ENCODE results near the gene PDS5B.

The PDS5B gene

DNA sequence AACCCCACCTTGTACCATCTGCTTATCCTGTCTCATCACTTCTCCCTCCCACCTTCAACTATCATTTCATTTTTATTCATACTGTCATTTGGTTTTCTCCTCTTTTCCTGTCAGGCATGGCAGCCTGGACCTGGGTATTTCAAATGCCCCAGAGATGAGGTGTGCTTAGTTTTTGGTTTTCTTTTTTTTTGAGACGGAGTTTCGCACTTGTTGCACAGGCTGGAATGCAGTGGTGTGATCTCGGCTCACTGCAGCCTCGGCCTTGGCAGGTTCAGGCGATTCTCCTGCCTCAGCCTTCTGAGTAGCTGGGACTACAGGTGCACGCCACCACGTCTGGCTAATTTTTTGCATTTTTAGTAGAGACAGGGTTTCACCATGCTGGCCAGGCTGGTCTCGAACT, 5.8 kb downstream of the PDS5B start:
- DNase-seq = no peak

DNA sequence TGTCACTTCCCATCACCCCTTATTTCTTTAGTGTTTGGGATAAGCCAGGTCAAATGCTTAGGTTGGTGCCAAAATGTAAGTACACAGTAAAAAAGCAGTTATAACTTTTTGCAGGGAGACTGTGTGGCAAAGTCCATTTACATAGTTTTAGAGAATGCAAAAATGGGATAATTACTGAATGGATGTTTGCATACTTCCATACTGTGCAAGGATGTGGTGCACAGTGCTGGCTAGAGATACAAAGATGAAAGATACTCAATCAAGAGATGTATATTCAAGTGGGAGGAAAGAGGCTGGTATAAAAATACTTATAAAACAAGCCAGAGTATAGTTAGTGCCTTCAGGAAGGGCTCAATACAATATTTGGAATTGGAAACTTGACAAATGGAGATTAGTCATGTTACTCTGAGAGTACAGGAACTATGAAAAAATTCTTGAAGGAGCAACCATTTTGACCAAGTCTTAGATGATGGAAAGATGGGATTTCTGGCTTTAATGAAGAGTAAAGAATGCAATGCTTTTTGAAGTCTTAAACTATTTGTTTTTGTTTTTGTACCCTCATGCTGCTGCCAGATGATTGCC, 8.0 kb downstream of the PDS5B start:
- no peak for DNase-seq

DNA sequence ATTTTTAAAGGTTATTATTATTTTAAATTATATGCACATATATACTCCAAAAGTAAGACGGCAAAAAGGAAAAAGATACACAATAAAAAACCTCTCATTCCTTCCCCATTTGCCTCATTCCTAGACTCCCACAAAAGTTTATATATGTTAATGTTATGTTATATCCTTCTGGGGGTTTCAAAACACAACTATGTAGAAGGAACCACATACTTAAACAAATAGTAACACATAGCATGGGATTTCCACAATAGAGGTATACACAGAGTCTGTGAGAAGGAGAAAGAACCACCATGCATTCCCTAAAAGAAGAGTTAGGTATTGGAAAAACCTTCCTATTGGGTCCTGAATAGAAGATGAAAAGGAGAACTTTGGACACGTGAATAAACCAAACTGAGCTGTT, 9.1 kb downstream of the PDS5B start:
- DNase-seq = no peak

DNA sequence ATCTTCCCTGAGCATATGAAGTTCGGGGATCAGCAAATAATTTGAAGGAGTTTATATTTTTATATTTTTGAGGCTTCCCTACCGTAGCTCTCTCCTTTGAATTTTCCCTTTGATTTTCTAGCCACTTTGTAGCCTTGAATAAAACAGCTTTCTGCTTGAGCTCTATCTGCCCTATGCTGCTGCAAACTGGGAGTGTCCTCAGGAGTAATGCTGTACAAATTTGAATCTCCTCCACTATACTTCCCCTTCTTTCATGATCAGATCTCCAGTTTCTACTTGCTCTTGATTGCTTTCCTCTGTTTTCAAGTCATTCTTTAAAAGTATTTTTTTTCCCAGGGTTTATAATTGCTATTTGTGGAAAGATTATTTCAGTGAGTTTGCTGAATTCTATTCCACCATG, 14.6 kb downstream of the PDS5B start:
- DNase-seq = no peak

DNA sequence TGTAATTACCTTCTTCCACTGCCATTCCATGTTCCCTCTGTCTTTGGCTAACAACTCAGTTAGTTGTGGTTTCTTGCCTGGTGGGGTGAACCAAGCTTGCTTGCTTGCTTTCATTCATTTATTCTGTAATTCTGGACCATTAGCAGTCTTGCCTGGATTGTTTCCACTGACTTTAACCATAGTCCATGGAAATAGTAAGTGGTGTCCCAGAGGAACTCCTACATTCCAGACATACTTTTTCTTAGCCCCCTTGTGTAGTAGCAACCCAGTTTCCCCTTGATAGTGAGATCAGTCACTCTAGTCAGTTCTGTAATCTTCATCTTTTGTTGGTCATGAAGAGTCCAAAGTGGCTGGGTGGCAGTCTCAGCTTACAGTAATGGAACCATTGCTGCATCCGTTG, 23.2 kb downstream of the PDS5B start:
- no peak for DNase-seq

DNA sequence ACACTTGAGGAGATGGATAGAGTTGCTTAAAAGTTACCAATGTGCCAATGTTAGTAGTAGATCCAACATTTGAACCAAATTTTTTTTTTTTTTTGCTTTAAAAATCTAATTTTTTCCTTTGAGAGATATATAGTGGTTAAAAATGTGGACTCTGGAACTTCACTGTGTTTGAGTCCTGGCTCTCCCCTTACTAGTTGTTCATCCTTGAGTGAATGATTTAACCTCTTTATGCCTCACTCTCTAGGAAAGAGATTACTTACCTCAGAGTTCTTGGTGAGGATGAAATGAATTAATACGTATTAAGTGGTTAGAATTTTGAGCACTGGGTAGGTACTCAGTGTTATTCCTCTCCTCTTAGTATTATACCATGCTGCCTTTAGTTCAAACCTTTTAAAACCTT, 24.3 kb downstream of the PDS5B start:
- no peak for DNase-seq

DNA sequence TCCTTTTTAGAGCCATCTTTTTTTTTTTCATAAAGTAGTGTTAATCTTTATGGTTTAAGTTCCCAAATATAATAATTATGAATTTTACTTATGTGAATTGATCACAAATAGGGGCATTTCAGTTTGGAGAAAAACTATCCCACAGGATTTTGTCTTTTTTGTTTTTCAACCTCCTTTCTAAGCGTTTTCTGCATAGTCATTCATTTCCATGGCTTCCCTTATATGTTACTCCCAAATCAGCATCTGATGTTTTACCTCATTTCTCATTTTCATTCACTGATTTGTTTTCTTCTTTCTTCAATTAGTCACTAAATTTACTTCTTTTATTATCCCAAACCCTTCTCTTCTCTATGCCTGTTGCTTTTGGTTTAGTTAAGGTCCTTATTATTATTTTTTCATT, 24.7 kb downstream of the PDS5B start:
- no peak for DNase-seq

DNA sequence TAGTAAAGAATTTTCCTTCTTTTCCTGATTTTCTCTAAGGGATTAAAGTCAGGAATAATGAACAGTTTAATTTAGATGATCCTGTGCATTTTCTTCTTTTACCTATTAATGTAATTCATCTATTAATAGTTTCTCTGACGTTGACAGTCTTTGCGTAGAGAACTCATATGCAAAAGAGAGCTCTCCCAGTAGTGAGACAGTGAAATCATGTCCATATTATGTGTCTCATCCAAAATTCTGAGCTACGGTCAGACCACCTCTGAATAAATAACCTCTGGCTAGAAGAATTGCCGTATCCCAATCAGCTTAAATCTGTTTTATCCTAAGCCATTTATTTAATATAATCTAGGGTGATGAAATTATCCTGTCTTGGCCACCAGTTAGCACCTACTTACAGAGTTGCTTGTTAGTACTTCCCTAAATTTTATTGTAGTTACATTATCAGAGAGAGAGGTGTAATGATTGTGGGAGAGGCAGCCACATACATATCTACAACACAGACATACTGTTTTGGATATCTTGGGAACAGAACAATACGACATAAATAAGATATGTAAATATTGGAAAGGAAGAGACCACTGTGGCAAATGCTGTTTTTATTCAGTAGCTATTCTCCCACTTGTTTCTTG, 30.7 kb downstream of the PDS5B start:
- DNase-seq = no peak

DNA sequence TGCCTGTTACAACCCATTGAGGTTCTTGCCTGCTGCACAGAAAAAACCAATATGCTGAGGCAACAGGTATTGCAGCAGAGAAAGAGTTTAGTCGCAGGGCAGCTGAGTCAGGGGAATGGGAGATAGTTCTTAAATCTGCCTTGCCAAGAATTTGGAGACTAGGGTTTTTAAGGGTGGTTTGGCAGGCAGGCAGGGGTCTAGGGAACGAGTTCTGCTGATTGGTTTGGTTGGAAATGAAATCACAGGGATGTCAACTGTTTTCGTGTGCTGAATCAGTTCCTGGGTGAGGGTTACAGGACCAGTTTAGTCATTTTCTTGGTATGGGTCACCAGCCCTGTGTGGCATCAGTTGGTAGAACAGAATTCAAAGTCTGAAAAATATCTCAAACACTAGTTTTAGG, 36.6 kb downstream of the PDS5B start:
- DNase-seq = peak; percentile 40

DNA sequence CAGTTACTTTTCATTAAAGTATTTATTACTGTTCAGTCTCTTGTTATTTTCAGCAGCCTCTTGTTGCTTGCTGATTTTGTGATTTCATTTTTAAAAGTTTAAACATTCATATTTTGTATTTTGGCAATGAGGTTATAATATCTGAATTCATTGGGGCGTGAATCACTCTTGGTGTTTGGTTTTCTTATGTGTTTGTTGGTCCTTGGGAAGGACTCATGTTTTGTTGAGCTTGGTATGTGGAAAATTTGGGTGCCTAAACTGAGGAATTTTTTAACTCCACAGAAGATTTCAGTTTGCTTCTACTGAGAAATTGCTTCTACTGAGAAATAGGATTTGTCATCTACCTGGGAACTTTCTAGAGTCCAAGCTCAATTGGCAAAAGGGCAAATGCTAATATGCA, 38.2 kb downstream of the PDS5B start:
- DNase-seq = no peak

DNA sequence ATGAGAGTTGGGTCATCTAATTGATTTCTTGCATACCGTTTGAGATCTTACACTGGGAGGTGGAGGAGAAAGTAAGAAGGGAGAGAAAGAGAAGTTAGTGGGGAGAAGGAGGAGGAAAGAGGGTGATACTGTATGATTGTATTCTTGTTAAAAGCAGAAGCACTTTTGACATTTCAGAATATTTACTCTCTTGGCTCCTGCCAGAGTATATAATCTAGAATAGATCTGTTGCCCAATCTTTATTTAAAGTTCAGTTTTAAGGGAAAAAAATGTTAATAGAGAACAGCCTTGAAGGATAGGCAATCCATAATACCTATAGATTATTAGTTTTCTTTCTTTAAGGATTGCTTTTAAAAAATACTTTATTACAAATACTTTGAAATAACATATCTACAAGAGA, 41.5 kb downstream of the PDS5B start:
- no peak for DNase-seq

DNA sequence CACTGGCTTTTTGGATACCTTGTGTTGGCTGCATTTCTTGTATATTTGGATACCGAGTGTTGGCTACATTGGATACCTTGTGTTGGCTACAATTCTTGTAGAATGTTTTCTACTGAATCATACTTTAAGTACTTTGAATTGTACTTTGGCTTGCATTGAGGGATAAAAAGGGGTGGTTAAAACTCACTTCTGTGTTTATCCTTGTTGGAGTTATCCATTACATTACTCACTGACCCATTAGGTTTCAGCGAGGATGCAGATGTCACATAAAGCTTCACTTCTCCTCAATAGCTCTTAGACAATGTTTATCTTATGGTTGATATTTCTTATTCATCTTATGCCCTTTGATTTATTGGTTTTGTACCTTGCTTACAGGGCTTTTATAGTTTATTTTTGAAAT, 43.1 kb downstream of the PDS5B start:
- DNase-seq = no peak

DNA sequence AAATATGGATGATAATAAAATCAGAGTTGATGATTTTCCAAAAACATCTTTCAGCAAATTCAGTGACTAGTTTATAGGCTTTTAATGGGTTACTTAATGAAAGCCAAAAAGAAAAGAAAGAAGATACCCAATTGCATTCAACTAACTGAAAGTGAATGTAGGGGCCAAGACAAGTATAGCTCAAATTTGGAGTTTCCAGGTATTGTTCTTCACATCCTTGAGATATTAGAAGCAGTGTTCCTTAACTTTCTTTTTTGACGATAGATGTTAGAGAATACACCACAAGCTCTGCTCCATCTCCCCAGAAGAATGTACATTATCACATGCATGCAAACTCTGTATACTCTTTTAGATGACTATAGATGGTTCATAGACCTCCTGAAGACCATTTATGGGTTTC, 43.6 kb downstream of the PDS5B start:
- DNase-seq = no peak

DNA sequence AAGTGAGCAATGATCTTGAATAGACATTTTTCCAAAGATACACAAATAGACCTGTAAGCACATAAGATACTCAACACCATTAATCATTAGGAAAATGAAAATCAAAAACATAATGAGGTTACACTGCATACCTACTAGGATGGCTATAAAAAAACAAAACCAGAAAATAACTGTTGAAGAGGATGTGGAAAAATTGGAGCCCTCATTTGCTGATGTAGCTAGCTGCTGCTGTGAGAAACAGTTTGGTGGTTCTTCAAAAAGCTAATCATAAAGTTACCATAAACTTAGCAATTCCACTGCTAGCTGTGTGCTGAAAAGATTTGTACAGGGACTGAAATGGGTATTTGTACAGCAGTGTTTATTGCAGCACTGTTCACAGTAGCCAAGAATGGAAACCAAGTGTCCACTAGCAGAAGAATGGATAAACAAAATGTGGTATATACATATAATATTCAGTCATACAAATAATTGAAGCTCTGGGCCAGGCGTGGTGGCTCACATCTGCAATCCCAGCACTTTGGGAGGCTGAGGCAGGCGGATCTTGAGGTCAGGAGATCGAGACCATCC, 46.2 kb downstream of the PDS5B start:
- no peak for DNase-seq

DNA sequence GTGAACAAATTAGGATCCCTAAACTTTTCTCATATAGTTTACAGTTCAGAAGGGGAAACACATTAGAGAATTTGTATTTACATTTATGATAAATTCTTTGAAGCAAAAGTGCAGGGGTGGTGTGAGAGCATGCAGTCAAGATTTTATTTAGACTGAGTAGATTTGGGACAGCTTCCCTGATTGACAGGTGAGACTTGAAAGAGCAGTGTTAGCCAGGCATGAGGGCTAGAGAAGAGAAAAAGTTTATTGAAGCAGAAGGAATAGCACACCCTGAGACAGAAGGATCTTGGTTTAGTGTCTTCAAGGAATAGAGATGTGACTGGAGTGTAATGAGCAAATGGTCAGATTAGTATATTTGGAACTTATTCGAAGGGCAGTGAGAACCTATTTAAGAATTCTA, 50.5 kb downstream of the PDS5B start:
- DNase-seq = no peak

DNA sequence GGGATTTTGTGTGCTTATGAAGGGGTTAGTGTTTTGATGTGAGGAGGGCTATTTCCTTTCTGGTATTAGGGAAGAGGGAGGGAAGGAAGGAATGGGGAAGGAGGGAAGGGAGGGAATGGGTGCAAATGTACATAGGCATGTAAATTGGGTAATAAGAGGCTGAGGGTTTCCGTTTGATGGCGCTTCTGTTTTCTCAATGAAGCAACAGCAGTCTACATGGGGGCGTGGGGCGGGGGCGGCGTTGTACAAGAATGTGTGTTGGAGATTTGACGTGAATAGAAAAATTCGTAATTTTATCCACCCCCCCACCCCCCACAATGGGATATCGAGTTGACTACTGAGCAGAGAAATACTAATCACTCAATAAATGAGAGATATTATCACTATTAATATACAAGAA, 52.5 kb downstream of the PDS5B start:
- no peak for DNase-seq

DNA sequence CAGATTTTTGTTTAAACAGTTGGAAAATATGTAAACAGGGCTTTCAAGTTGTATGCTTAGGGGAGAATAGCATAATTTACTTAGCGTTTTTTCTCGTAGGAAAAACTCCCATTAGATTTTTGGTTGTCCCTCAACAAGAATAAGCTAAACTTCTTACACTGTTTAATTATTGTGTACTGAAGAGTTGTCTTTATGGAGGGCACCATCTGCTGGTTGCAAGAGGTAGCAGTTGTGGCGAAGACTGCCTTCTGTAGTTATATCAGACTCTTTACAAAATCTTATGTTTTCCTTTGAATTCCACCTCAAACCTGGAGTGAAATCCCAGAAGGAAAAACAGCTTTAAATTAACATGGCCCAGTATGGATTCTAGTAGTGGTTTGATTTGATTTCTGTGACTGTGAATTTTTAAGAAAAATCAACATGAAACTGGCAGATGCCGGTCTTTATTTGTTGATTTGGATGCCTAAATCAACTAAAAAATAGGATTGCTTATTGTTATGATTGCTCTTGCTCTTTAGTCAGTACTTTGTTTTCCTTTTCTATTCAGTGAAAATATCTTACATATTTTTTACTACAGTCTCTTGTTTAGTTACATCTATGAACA, 53.4 kb downstream of the PDS5B start:
- DNase-seq = peak; percentile 55

DNA sequence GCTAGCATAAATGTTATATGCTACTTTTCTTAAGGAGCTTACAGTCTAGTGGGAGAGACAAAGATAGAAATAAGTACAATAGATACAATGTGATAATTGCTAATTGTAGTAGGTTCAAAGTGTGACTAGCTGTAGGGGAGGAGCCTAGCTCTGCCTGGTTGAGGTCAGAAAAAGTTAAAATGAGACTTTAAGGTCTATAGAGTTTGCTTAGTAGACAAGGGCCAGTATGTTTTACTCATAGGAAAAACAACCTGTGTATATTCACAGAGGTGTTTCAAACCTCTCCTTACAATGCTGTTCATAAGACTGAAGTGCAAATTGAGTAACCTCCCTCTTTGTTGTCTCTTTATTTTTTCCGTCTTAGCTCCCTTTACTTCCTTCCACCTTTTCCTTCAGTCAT, 56.1 kb downstream of the PDS5B start:
- no peak for DNase-seq

DNA sequence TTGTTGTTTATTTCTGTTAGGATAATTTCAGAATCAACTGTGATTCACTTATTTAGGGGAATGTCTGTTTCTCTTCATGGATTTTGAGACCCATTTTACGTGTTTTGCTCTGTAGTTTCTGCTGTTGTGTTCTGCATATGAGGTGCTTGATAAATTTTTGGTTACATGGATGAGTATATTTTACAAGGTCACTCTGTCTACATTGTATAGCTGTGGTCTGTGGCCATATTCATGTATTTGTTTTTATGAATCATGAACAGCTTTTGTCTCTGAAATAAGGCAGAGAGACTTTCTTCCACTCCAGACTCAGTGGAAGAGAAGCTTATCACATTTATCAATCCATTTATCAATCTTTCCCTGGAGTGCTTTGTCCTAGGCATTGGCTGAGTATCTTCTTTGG, 56.6 kb downstream of the PDS5B start:
- no peak for DNase-seq

DNA sequence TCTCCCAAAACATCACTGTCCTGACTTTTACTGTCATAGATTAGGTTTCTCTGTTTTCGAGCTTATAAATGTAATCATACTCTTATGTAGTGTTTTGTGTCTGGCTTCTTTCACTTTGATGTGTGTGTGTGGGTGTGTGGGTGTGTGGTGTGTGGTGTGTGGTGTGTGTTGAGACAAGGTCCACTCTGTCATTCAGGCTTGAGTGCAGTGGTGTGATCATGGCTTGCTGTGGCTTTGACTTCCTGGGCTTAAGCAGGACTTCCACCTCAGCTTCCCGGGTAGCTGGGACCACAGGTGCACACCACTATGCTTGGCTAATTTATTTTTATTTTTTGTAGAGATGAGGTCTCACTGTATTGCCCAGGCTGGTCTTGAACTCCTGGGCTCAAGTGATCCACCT, 59.6 kb downstream of the PDS5B start:
- peak; percentile 64 for DNase-seq

DNA sequence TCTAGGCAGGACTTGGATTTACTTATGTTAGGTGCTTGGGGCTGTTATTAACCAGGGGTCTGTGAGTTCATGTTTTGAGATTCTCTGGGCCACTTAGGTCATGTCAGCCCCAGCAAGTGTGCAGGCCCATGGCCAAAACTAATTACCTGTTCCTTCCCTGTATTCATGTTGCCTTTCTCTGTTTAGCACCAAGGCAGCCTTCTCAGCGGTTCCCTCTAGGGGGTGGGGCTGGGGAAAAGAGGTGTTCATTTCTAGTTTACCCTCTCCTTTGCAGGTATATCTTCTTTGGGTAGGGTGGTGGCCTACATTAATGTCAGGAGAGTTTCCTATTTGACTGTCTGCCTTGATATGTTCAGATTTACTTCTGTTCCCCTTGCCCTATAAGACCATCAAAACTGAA, 61.7 kb downstream of the PDS5B start:
- no peak for DNase-seq

DNA sequence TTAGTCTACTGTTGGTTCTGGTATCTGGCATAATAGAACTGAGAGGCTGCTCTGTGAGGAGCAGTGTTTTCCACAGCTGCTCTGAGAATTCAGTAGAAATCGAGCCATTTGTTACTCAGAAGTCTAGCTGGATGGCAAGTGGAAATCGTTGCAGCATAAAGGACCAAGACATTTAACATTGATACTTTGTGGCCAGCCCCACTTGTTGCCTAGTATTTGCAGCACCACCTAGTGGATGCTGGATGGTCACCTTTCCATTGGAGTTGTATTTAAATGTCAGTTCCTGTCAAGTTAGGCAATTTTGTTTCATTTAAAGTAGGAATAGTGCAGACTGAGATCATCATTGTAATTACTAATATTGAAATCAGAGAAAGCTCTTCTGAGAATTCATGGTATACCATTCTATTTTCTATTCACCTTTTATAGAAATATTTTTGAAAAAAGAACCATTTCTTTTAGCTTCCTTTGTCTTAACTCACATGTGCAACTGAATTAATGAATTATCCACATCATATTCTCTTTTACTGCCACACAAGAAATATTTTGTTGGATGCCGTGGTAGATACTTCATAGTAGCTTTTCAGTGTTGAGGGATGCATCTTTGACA, 64.6 kb downstream of the PDS5B start:
- peak; percentile 80 for DNase-seq

DNA sequence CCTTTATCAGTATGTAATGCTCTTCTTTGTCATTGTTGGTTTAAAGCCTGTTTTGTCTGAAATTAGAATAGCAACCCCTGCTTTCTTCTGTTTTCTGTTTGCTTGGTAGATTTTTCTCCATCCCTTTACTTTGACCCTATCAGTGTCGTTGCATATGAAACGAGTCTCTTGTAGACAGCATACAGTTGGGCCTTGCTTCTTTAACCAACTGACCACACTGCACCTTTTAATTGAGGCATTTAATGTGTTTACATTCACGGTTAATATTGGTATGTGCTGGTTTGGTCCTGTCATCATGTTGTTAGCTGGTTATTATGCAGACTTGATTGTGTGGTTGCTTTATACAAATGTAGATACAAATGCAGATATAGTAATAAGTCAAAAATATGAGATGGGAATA, 71.1 kb downstream of the PDS5B start:
- no peak for DNase-seq

DNA sequence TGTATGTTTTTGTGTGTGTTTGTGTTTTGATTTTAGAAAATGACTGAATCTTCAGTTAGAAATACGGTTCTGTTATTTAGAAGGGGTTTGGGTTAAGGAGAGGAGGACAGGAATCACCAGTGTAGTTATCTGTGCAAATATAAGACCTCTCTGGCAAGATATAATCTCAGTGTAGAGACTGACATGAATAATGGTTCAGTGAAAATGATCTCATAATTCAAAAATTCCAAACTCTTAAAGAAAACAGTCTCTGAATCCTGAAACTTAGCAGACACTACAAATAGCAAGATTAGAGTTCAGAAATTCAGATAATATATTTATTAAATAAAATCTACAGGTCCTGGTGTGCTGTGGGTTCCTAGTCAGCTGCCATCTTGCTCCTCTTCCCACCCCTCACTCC, 73.5 kb downstream of the PDS5B start:
- DNase-seq = no peak

Data from activated CD4-positive, alpha-beta T cell treated with anti-CD3 and anti-CD28 coated beads, Interleukin-2, Interleukin-6, amounts not matched to agents 100 ng/mL and 50 ng/mL, durations not matched to agents 16 hours and 8 hours (primary cell).